B cell (primary cell): ENCODE measurements around the gene POMP. TPM values are rescaled to one million over a fixed set of nuclear protein-coding genes. Genes with fewer than 3 reads are reported as not detected.

Experiments
- ATAC-seq: fragments of 200-7000 bp; cut with Tn5 transposase; one replicate; pipeline ENCODE4 v1.10.0; 2021; ENCODE audit warnings: low read depth, mild to moderate bottlenecking, moderate number of reproducible peaks, moderate library complexity
- CTCF ChIA-PET: fragments of 350-600 bp; sonication (Branson Sonifier 250); formaldehyde crosslinking; loops from one replicate; lab custom pipeline; 2021; ENCODE audit warnings: antibody characterized with exemption, inconsistent platforms; lab: Charles Lee
- POLR2A ChIA-PET: fragments of 350-600 bp; sonication (Branson Sonifier 250); formaldehyde crosslinking; loops from one replicate; lab custom pipeline; 2021; ENCODE audit warnings: antibody characterized with exemption; lab: Charles Lee
- DNase-seq: peaks from one replicate; pipeline ENCODE4 v3.0.0; 2013
- H2AFZ ChIP-seq: 2 replicates; pipeline ENCODE4 v1.6.1; 2012; ENCODE audit warnings: mild to moderate bottlenecking, low read depth, low read length; ENCODE audit not compliant: insufficient read depth, poor library complexity, severe bottlenecking
- H3K27ac ChIP-seq, 2 donors: 1 replicate in 1 of 2; 2 replicates in 1 of 2; pipeline ENCODE4 v1.5.1; 2012 to 2013; ENCODE audit warnings: low read length in 2 of 2, mild to moderate bottlenecking in 2 of 2, moderate library complexity in 1 of 2
- H3K27me3 ChIP-seq, 4 experiments: fragments of 200-600 bp in 1 of 4; sonication (generic) in 1 of 4; replicated peaks in 1 of 4; 1 replicate in 2 of 4; 2 replicates in 2 of 4; pipeline versions ENCODE4 v1.6.1 to v1.7.0; 2013 to 2016; ENCODE audit warnings: low read length in 3 of 4, mild to moderate bottlenecking in 2 of 4, mixed read lengths in 1 of 4, moderate library complexity in 1 of 4; ENCODE audit not compliant: insufficient read depth in 4 of 4, control insufficient read depth in 3 of 4; ENCODE audit errors: control extremely low read depth in 1 of 4
- H3K36me3 ChIP-seq, 2 experiments: replicated peaks in 1 of 2; 1 replicate in 1 of 2; 2 replicates in 1 of 2; pipeline versions ENCODE4 v1.6.1 to v1.7.1; 2013; ENCODE audit warnings: low read length in 1 of 2; ENCODE audit not compliant: insufficient read depth in 2 of 2, control insufficient read depth in 1 of 2; ENCODE audit errors: control extremely low read depth in 1 of 2, extremely low read depth in 1 of 2
- H3K4me1 ChIP-seq, 2 donors: fragments of 200-600 bp in 1 of 2; sonication (generic) in 1 of 2; 1 replicate in 1 of 2; 2 replicates in 1 of 2; pipeline versions ENCODE4 v1.5.1 to v1.6.1; 2013 to 2017; ENCODE audit warnings: low read length in 2 of 2; ENCODE audit not compliant: control insufficient read depth in 2 of 2, insufficient read depth in 2 of 2
- H3K4me2 ChIP-seq: replicated peaks from 2 replicates; pipeline ENCODE3; 2012; ENCODE audit warnings: mild to moderate bottlenecking, low read depth, low read length; ENCODE audit not compliant: poor library complexity, severe bottlenecking
- H3K4me3 ChIP-seq, 5 experiments: fragments of 200-600 bp in 1 of 5; sonication (generic) in 1 of 5; 1 replicate in 3 of 5; 2 replicates in 2 of 5; pipeline versions ENCODE4 v1.5.1 to v1.7.0; 2011 to 2016; ENCODE audit warnings: low read length in 4 of 5, mild to moderate bottlenecking in 4 of 5, low read depth in 2 of 5, control low read depth in 1 of 5, moderate library complexity in 1 of 5; ENCODE audit not compliant: insufficient read depth in 1 of 5; ENCODE audit errors: control extremely low read depth in 1 of 5, extremely low read depth in 1 of 5
- H3K79me2 ChIP-seq: fragments of 200-600 bp; sonication (generic); one replicate; pipeline ENCODE4 v1.6.0; 2016; ENCODE audit warnings: low read length; ENCODE audit not compliant: control insufficient read depth, insufficient read depth
- H3K9ac ChIP-seq: fragments of 200-600 bp; sonication (generic); 2 replicates; pipeline ENCODE4 v1.6.1; 2017; ENCODE audit warnings: mild to moderate bottlenecking, low read length, moderate library complexity
- H3K9me3 ChIP-seq, 3 donors: one replicate each; pipeline versions ENCODE4 v1.6.1 to v1.7.1; 2013; ENCODE audit warnings: low read length in 2 of 3; ENCODE audit not compliant: control insufficient read depth in 2 of 3, insufficient read depth in 1 of 3; ENCODE audit errors: control extremely low read depth in 1 of 3
- H4K20me1 ChIP-seq: 2 replicates; pipeline ENCODE4 v1.6.0; 2012; ENCODE audit warnings: mild to moderate bottlenecking, low read length; ENCODE audit not compliant: insufficient read depth, control insufficient read depth, poor library complexity, severe bottlenecking
- H3K27ac Mint-ChIP-seq: one replicate; pipeline ENCODE4 v1.8.0; 2021; ENCODE audit warnings: mixed read lengths
- H3K27me3 Mint-ChIP-seq: one replicate; pipeline ENCODE4 v1.8.0; 2021; ENCODE audit warnings: mixed read lengths
- H3K4me1 Mint-ChIP-seq: one replicate; pipeline ENCODE4 v1.8.0; 2021; ENCODE audit warnings: mixed read lengths
- H3K4me3 Mint-ChIP-seq: one replicate; pipeline ENCODE4 v1.8.0; 2021; ENCODE audit warnings: mixed read lengths
- H3K9me3 Mint-ChIP-seq: one replicate; pipeline ENCODE4 v1.8.0; 2022; ENCODE audit warnings: mixed read lengths; ENCODE audit not compliant: insufficient read depth
- EZH2 ChIP-seq: IDR thresholded peaks from 2 replicates; pipeline ENCODE4 v1.6.1; 2012; ENCODE audit warnings: borderline replicate concordance, low read depth, mild to moderate bottlenecking, moderate library complexity, low read length; ENCODE audit not compliant: insufficient read depth, poor library complexity, severe bottlenecking
- whole genome bisulfite sequencing: methylation state at CpG from one replicate; pipeline ENCODE4 v1.1.5; 2013; ENCODE audit warnings: missing lambda C conversion rate; ENCODE audit not compliant: insufficient coverage; 5-methylcytosine and 5-hydroxymethylcytosine counted together
- intact Hi-C: fragments of 100-400 bp; cut with micrococcal nuclease; formaldehyde crosslinking; loops from one replicate; pipeline ENCODE4 v1.10.0; 2022
- polyA plus RNA-seq: library from polyadenylated mRNA; depleted of rRNA; stranded (reverse); fragments of >200 nt; gene quantifications from 2 replicates; pipeline ENCODE4 v1.2.3, GENCODE V29; 2012
- total RNA-seq, 2 donors: library from RNA; stranded (reverse); fragments of 120-200 nt in 1 of 2; gene quantifications; 1 replicate in 1 of 2; 2 replicates in 1 of 2; pipeline versions ENCODE4 v1.2.3 to v1.2.4, GENCODE V29; 2013 to 2022
- TF ChIP-seq, protein P1 (sequence below): fragments of 200-600 bp; IDR thresholded peaks from one replicate; pipeline ENCODE4 v1.8.0; 2022; ENCODE audit warnings: antibody characterized with exemption, mild to moderate bottlenecking

POMP gene
- total and polyA plus RNA-seq, 2 donors (not counting 1 experiment from before 2014, with no cell fraction given): 14.0 to 28.7 TPM

GRCh38 chr13:28719227-28720055 is 60.5 kb downstream of the POMP start:
- ChIA-PET POLR2A (interaction anchor here (1.0 kb wide), 1 partner anchor 10 kb away, joined by 3 read pairs; no protein-coding TSS in a partner anchor), CTCF (interaction anchor here (1.0 kb wide), 1 partner anchor 9 kb away, joined by 3 read pairs; no protein-coding TSS in a partner anchor)
- H3K9me3 ChIP-seq: no peaks in the 10 kb centered on the region
- H3K4me2 ChIP-seq: peak overlapping the region; percentile 96
- peak overlapping the region; percentile 99 for H2AFZ ChIP-seq
- TF ChIP-seq, protein P1, sequence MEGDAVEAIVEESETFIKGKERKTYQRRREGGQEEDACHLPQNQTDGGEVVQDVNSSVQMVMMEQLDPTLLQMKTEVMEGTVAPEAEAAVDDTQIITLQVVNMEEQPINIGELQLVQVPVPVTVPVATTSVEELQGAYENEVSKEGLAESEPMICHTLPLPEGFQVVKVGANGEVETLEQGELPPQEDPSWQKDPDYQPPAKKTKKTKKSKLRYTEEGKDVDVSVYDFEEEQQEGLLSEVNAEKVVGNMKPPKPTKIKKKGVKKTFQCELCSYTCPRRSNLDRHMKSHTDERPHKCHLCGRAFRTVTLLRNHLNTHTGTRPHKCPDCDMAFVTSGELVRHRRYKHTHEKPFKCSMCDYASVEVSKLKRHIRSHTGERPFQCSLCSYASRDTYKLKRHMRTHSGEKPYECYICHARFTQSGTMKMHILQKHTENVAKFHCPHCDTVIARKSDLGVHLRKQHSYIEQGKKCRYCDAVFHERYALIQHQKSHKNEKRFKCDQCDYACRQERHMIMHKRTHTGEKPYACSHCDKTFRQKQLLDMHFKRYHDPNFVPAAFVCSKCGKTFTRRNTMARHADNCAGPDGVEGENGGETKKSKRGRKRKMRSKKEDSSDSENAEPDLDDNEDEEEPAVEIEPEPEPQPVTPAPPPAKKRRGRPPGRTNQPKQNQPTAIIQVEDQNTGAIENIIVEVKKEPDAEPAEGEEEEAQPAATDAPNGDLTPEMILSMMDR: no peak
- TF ChIP-seq EZH2: no peak
- ATAC-seq (no peak), DNase-seq (no peak)
- peak overlapping the region; percentile 98 for H3K27ac Mint-ChIP-seq
- no peaks in the 10 kb centered on the region for H3K27me3 Mint-ChIP-seq
- H3K9me3 Mint-ChIP-seq: no peaks in the 10 kb centered on the region
- intact Hi-C loops: loop anchor here (1.0 to 5.0 kb wide), 5 partner anchors 60 to 1467 kb away; partner anchors contain the start of genes POMP, RASL11A and RPL21
- peak overlapping the region; percentile 61 to 91 (median 87) for H3K4me3 ChIP-seq
- no peaks in the 10 kb centered on the region for H3K27me3 ChIP-seq
- H3K36me3 ChIP-seq: no peaks in the 10 kb centered on the region
- peaks cover 28% of the 10 kb centered on the region for H3K79me2 ChIP-seq
- peaks cover 24% of the 10 kb centered on the region for H3K4me1 Mint-ChIP-seq
- H3K4me1 ChIP-seq: peaks cover 14 to 18% of the 10 kb centered on the region in 2 donors
- WGBS: 49% methylated on average over 12 of the region's 15 CpGs
- peak overlapping the region; percentile 93 for H3K9ac ChIP-seq
- H3K27ac ChIP-seq: peak overlapping the region in 1 of 2 donors; percentile 52
- H3K4me3 Mint-ChIP-seq: peak overlapping the region; percentile 96
- no peaks in the 10 kb centered on the region for H4K20me1 ChIP-seq

GRCh38 chr13:28723806-28724205 is 64.9 kb downstream of the POMP start:
- H3K79me2 ChIP-seq: no peaks in the 10 kb centered on the region
- peaks cover 7% of the 10 kb centered on the region for H3K4me1 Mint-ChIP-seq
- H3K4me1 ChIP-seq: peaks cover 4 to 5% of the 10 kb centered on the region in 2 donors
- H3K4me3 Mint-ChIP-seq: no peak overlapping the region
- no peak overlapping the region for H3K4me3 ChIP-seq
- no peaks in the 10 kb centered on the region for H3K9me3 ChIP-seq
- ChIA-PET CTCF (no interaction called here), POLR2A (no interaction called here)
- no peak for ATAC-seq
- no peak for TF ChIP-seq EZH2
- TF ChIP-seq, protein P1: no peak
- H3K27ac Mint-ChIP-seq: no peak overlapping the region
- H4K20me1 ChIP-seq: no peaks in the 10 kb centered on the region
- H3K9me3 Mint-ChIP-seq: no peaks in the 10 kb centered on the region
- 99% methylated on average over 20 of the region's 22 CpGs for WGBS
- peaks cover 11% of the 10 kb centered on the region for H3K27me3 Mint-ChIP-seq
- H2AFZ ChIP-seq: no peak overlapping the region
- intact Hi-C loops: no loop called here
- H3K27me3 ChIP-seq: peaks cover 0 to 8% (median 0%) of the 10 kb centered on the region in 4 experiments
- H3K4me2 ChIP-seq: no peak overlapping the region
- no peak for DNase-seq
- no peaks in the 10 kb centered on the region for H3K36me3 ChIP-seq
- no peak overlapping the region for H3K27ac ChIP-seq
- no peak overlapping the region for H3K9ac ChIP-seq
